Measurements from ENCODE around the gene IDH3G. TPM values are rescaled to one million over a fixed set of nuclear protein-coding genes. Genes with fewer than 3 reads are reported as not detected.

IDH3G gene
- total and polyA plus RNA-seq, 2 donors (not counting 3 experiments of a cell fraction or from before 2014, with no cell fraction given), result 57.7 to 116 TPM

DNA sequence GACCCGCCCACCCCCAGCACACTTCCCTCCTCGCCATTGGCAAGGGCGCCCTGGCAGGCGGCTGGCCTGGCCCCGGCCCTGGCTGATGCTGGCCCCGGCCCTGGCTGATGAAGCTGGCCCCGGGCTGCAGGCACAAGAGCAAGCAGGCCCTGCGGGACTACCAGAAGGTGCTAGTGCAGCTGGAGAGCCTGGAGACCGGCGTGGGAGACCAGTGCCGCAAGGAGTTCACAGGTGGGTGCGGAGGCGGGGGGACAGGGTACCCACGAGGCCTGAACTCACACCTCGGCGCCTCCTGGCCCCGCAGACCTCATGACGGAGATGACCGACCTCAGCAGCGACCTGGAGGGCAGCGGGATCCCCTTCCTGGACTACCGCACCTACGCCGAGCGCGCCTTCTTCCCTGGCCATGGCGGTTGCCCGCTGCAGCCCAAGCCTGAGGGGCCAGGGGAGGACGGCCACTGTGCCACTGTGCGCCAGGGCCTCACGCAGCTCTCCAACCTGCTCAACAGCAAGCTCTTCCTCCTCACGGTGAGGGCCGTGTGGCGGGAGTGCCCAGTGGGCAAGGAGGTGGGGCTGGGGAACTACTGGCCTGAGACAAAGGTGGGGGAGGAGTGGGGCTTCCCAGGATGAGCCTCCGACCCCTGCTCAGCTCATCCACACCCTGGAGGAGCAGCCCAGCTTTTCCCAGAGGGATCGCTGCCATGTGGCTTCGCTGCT, 19.4 kb downstream of the IDH3G start:
- ChIA-PET CTCF (no interaction called here), POLR2A (no interaction called here)
- TF ChIP-seq JUN (IDR thresholded peaks at IDR 0.05; ENCODE audit: borderline replicate concordance, insufficient read depth, insufficient read length, low read depth) (no peak), POLR2AphosphoS5 (IDR thresholded peaks at IDR 0.05; ENCODE audit: insufficient read depth, low read depth, low read length) (no peak), MYC (IDR thresholded peaks at IDR 0.05; ENCODE audit: low read depth, low read length) (no peak), FOS (IDR thresholded peaks at IDR 0.05; ENCODE audit: borderline replicate concordance, insufficient read depth, low read length) (no peak), EZH2 (IDR thresholded peaks at IDR 0.05; ENCODE audit: borderline replicate concordance, low read depth, low read length, severe bottlenecking) (no peak), POLR2A (IDR thresholded peaks at IDR 0.05; ENCODE audit: low read depth, low read length) (no peak), GATA2 (IDR thresholded peaks at IDR 0.05; ENCODE audit: insufficient read depth, insufficient read length, low read depth, low read length) (no peak)
- TF ChIP-seq, protein P1, sequence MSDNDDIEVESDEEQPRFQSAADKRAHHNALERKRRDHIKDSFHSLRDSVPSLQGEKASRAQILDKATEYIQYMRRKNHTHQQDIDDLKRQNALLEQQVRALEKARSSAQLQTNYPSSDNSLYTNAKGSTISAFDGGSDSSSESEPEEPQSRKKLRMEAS (IDR thresholded peaks at IDR 0.05; ENCODE audit: insufficient read depth, insufficient read length), result no peak
- TF ChIP-seq, protein P2, sequence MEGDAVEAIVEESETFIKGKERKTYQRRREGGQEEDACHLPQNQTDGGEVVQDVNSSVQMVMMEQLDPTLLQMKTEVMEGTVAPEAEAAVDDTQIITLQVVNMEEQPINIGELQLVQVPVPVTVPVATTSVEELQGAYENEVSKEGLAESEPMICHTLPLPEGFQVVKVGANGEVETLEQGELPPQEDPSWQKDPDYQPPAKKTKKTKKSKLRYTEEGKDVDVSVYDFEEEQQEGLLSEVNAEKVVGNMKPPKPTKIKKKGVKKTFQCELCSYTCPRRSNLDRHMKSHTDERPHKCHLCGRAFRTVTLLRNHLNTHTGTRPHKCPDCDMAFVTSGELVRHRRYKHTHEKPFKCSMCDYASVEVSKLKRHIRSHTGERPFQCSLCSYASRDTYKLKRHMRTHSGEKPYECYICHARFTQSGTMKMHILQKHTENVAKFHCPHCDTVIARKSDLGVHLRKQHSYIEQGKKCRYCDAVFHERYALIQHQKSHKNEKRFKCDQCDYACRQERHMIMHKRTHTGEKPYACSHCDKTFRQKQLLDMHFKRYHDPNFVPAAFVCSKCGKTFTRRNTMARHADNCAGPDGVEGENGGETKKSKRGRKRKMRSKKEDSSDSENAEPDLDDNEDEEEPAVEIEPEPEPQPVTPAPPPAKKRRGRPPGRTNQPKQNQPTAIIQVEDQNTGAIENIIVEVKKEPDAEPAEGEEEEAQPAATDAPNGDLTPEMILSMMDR (IDR thresholded peaks at IDR 0.05; ENCODE audit: extremely low read depth in 1 of 2, insufficient read depth in 1 of 2, low read depth in 1 of 2, low read length in 2 of 2), result no peak
- no peak overlapping the region for H3K9ac ChIP-seq (replicated peaks; ENCODE audit: extremely low read depth, insufficient read depth, low read length)
- DNase-seq (ENCODE audit: low read depth, low spot score) (no peak), FAIRE-seq (no peak)
- no peak overlapping the region for H3K4me3 ChIP-seq (replicated peaks in 1 of 3; ENCODE audit: insufficient read depth in 1 of 3, low read depth in 1 of 3, low read length in 3 of 3)
- H4K20me1 ChIP-seq (replicated peaks; ENCODE audit: control insufficient read depth, extremely low read depth, insufficient read depth, low read length), result no peaks in the 10 kb centered on the region
- no peaks in the 10 kb centered on the region for H3K9me3 ChIP-seq (replicated peaks; ENCODE audit: control insufficient read depth, insufficient read depth, low read length)
- no peak overlapping the region for H3K4me2 ChIP-seq (ENCODE audit: insufficient read depth, low read length)
- BruUV-seq (replicated peaks), result no TSS peak
- H2AFZ ChIP-seq (ENCODE audit: low read depth, low read length), result no peak overlapping the region
- no peaks in the 10 kb centered on the region for H3K9me1 ChIP-seq (replicated peaks; ENCODE audit: control insufficient read depth, extremely low read depth, insufficient read depth, low read length)
- intact Hi-C loops (cut with micrococcal nuclease) (no loop called here), dilution Hi-C loops (cut with MboI; ENCODE audit: extremely low pct_ligation_motif_present, low sequenced_read_pairs) (no loop called here)
- H3K27me3 ChIP-seq (ENCODE audit: control insufficient read depth in 2 of 2, insufficient read depth in 2 of 2, low read length in 2 of 2), result no peaks in the 10 kb centered on the region
- H3K27ac ChIP-seq (ENCODE audit: insufficient read depth, low read depth, low read length), result no peak overlapping the region
- no peaks in the 10 kb centered on the region for H3K4me1 ChIP-seq (ENCODE audit: control insufficient read depth, extremely low read depth, insufficient read depth, low read length)
- peaks cover 0 to 22% of the 10 kb centered on the region in 2 experiments for H3K36me3 ChIP-seq (ENCODE audit: control insufficient read depth in 2 of 2, extremely low read depth in 1 of 2, insufficient read depth in 2 of 2, low read length in 2 of 2)
- no peaks in the 10 kb centered on the region for H3K79me2 ChIP-seq (ENCODE audit: control insufficient read depth, insufficient read depth, low read length)

Measured in endothelial cell of umbilical vein (primary cell).